GM12892 (cell line): ENCODE results near the gene STK32B.

Experiments used
- DNase-seq: peaks from one replicate; pipeline ENCODE4 v3.0.0; 2011; ENCODE audit not compliant: insufficient read length
- FAIRE-seq: peaks from 2 replicates; lab custom pipeline; 2011; peaks lifted over from hg19 to GRCh38; lab: Jason Lieb, UNC
- POLR2A ChIP-seq: IDR thresholded peaks from 2 replicates; pipeline ENCODE4 v1.6.1; 2011; ENCODE audit warnings: low read depth, low read length, control low read depth
- POLR2AphosphoS5 ChIP-seq: IDR thresholded peaks from 2 replicates; pipeline ENCODE4 v1.6.1; 2011; ENCODE audit warnings: low read depth, low read length, control low read depth
- TAF1 ChIP-seq: IDR thresholded peaks from 2 replicates; pipeline ENCODE4 v1.6.1; 2011; ENCODE audit warnings: low read depth, mild to moderate bottlenecking, control low read depth, low read length, borderline replicate concordance

The STK32B gene

DNA sequence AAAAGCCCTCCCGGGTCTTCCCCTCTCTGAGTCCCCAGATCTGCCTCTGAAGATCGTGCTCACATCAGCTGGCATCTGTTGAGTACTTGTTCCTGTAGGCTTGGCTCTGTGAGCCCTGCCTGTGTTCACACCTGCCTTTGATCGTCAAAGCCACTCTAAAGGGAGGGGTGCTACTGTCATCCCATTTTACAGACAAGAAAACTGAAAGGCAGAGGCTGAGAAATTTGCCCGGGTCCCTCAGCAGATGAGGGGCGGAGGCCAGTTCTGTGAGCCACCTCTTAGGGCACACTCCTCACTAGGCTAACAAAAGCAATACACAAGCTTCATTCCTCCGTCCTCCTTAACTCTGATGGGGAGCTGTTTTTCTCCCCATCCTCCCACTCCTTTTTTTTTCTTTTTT, 32.7 kb upstream of the STK32B start:
- TF ChIP-seq TAF1 (no peak), POLR2AphosphoS5 (no peak), POLR2A (no peak)
- DNase-seq, result no peak
- no peak for FAIRE-seq

DNA sequence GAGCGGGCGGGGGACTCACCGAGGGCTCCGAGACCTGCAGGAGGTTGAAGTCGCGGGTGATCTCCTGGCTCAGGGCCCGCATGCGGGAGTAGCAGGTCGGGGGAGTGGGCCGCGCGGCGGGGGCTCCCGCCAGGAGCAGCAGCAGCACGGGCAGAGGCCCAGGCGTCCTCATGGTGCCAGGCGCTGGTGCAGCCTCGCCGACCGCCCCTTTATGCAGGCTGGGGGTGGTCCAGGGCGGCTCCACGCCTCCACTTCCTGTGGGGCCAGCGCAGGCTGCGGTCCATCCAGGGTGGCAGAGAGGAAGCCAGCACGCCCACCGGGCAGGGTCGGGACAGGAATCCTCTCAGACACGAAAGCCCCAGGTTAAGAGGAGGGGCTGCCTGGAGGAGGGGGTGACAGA, 32.0 kb upstream of the STK32B start, which contains the start of gene CYTL1:
Gene CYTL1 (minus strand): TSS at position 185 of the 400 bp plus-strand sequence. CDS start 13 bp downstream, at position 172.
- DNase-seq (no peak), FAIRE-seq (no peak)
- no peak for TF ChIP-seq TAF1
- TF ChIP-seq POLR2A, result no peak
- TF ChIP-seq POLR2AphosphoS5, result no peak

DNA sequence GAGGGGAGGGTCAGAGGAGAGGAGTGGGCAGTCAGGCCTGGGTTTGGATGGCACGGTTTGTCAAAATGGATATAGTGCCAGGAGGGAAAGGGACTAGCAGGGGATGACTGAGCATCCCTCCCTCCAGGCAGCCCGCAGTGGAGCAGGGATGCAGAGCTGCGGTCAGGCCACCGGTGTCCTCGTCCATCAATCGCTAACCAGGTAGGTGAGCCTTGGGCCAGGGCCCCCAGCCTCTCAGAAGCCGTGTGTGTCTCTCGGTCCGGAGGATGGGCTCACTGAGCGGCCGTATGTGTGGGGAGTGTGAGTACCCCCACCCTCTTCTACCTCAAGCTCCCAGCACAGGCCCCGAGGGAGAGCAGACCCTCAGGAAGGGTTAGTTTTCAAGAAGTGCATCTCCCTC, 31.5 kb upstream of the STK32B start:
- no peak for TF ChIP-seq TAF1
- TF ChIP-seq POLR2AphosphoS5, result no peak
- no peak for TF ChIP-seq POLR2A
- no peak for FAIRE-seq

DNA sequence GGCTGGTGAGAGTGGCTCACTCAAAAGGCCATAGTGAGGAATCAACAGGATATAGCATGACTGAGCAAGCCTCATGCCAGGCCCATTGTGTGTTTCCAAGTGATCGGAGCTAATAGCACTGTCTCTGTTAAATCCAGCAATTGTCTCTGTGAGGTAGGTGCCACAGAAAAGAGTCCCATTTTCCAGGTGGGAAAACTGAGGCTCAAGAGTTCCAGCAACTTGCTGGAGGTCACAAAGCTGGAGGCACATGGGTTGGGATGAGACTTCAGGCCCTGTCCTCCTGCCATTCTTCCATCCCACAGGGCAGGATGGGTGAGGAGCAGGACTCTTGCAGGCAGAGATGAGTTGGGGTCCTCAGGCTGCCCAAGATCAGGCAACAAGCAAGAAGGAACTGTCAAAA, 30.9 kb upstream of the STK32B start:
- TF ChIP-seq POLR2AphosphoS5, result no peak
- no peak for DNase-seq
- FAIRE-seq, result no peak

More for the DNA sequence above, 31.5 kb upstream of the STK32B start:
- DNase-seq, result no peak

DNA sequence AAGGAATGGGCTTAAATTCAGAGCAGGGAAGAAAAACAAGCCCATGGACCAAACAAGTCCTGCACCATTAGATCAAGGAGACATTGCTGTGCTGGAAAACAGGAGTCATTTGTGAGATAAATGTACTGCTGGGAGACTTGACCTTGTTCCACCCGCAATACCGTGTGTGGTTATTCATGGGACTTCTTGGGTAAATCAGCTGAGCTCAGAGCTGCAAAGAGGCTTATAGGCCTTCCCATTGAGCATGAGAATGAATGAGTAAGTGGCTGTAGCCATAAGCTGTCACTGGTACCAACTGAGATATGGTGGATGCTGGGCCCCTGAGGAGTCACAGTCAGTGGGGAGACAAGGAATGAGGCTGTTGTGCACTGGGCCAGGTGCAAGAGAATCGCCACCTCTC, 29.7 kb upstream of the STK32B start:
- DNase-seq (no peak), FAIRE-seq (no peak)
- TF ChIP-seq TAF1 (no peak), POLR2AphosphoS5 (no peak), POLR2A (no peak)

DNA sequence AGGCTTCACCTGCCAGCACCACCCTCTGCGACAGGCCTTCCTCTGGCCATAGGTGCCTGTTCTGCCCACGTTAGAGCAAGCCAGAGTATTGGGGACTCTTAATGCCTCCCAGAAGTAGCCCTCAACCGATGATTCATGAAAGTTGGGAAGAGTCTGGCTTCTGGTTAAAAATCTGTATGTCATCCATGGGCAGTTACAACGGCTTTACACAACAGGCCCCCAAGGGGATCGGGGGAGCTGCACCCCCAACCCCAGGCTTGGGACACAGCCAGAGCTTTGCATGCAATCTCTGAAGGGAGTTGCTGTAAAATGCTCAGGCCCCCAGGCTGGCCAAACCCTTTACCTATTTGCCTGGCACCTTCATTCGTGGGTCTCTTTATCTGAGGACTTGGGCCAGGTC, 26.6 kb upstream of the STK32B start:
- FAIRE-seq, result no peak
- TF ChIP-seq POLR2A (no peak), TAF1 (no peak), POLR2AphosphoS5 (no peak)
- DNase-seq, result no peak

DNA sequence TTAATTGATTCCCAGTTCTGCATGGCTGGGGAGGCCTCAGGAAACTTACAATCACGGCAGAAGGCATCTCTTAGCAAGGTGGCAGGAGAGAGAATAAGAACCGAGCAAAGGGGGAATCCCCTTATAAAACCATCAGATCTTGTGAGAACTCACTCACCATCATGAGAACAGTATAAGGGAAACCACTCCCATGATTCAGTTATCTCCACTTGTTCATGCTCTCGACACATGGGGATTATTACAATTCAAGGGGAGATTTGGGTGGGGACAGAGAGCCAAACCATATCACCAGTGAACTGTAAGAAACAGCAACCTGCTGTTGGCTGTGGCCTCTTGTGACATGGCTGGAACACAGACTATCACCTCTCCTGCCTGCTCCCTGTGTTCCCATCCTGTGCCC, 24.9 kb upstream of the STK32B start:
- TF ChIP-seq TAF1 (no peak), POLR2A (no peak), POLR2AphosphoS5 (no peak)
- no peak for DNase-seq
- FAIRE-seq, result no peak

DNA sequence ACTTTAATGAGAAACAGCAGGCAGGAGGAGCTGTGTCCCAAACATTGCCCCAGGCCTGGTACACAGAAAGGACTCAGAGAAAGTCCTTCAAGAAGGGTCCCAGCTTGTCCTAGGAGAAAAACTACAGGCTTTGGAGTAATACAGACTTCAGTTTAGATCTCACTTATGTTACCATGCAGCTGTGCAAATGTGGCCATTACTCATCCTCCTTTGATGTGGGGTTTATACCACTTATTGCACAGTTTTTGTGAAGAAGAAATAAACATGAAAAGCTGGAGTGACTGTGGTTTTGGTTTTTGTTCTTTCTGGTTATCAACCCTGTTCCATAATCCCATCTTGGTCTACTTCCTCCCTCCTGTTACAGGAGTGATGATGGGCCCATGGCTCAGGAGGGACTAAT, 23.9 kb upstream of the STK32B start:
- TF ChIP-seq POLR2AphosphoS5 (no peak), TAF1 (no peak), POLR2A (no peak)
- DNase-seq (no peak), FAIRE-seq (no peak)

DNA sequence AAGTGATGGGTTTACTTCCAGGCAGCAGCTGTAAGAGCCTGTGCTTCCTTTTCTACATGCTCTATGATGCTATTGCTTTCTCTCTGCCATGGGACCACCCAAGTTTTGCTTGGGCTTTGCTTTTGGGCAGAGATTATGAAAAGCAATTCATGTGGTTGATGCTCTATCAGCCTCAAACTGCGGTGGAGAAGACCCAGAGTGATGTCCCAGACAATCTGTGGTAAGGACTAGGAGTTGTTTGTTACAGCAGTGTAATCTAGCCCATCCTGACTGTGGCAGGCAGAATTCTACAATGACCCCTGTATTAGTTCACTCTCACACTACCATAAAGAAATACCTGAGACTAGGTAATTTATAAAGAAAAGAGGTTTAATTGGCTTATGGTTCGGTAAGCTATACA, 22.8 kb upstream of the STK32B start:
- DNase-seq (no peak), FAIRE-seq (no peak)
- TF ChIP-seq POLR2A (no peak), TAF1 (no peak), POLR2AphosphoS5 (no peak)

DNA sequence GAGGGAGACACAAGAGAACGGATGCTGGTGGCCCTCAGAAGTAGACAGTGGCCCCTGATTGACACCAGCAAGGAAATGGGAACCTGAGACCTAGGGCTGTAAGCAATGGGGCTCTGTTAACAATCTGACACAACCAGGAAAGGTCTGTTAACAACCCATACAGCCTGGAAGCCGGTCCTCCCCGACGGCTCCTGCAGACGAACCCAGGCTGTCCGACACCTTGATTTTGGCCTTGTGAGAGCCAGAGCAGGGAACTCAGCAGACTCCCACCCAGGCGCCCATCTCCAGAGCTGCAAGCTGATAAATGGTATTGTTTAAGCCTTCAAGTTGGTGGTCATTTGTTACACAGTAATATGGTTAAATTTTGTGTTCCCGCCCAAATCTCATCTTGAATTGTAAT, 21.8 kb upstream of the STK32B start:
- FAIRE-seq, result no peak
- no peak for DNase-seq
- no peak for TF ChIP-seq POLR2A
- TF ChIP-seq TAF1, result no peak
- TF ChIP-seq POLR2AphosphoS5, result no peak

DNA sequence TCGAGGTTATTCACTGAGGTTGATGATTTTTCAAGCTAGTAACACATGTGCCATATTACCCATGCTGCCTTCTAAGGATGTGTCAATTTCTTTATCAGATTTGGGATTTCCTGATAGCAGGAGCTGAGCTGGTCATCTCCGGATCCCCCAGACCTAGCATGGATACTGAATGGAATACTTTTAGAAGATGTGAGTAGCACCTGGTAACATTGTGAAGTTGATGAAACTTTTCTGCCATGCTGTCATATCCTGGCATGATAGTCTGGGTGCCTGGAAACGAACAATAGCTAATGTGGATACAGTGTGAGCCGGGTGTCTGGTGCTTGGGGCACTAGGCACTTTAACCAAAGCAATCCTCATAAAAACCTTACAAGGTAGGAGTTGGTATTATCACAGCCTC, 21.1 kb upstream of the STK32B start:
- DNase-seq (no peak), FAIRE-seq (no peak)
- TF ChIP-seq POLR2A, result no peak
- no peak for TF ChIP-seq TAF1
- no peak for TF ChIP-seq POLR2AphosphoS5

DNA sequence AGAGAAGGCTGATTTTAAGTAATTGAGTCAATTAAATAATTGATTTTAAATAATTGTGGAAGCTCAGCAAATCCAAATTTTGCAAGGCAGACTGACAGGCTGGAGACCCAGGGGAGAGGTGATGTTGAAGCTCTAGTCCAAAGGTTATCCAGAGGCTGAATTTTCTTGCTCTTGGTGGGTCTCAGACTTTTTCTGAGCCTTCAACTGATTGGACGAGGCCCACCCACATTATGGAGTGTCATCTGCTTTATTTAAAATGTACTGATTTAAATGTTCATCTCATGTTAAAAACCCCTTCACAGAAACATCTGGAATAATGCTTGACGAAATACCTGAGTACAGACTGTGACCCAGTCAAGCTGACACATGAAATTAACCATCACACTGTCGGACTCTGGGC, 20.4 kb upstream of the STK32B start:
- DNase-seq (no peak), FAIRE-seq (no peak)
- TF ChIP-seq POLR2AphosphoS5 (no peak), POLR2A (no peak), TAF1 (no peak)

DNA sequence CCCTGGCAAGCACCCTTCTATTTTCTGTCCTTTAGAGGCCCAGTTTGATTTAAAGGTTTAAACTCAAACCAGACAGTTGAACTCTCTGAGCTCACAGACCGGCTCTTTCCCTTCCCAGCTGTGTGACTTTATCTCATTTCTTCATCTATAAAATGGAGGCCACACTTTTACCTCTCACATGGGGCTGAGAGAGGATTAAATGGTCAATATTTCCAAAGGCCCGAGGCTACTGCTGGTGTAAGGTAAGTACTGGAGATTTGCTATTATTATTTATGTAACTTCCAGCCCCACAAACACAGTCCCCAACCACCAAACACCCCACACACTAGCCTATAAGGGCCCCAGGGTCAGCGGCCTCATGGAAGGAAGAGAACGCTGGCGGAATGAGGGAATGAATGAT, 18.5 kb upstream of the STK32B start:
- no peak for TF ChIP-seq POLR2A
- FAIRE-seq, result no peak
- no peak for DNase-seq

DNA sequence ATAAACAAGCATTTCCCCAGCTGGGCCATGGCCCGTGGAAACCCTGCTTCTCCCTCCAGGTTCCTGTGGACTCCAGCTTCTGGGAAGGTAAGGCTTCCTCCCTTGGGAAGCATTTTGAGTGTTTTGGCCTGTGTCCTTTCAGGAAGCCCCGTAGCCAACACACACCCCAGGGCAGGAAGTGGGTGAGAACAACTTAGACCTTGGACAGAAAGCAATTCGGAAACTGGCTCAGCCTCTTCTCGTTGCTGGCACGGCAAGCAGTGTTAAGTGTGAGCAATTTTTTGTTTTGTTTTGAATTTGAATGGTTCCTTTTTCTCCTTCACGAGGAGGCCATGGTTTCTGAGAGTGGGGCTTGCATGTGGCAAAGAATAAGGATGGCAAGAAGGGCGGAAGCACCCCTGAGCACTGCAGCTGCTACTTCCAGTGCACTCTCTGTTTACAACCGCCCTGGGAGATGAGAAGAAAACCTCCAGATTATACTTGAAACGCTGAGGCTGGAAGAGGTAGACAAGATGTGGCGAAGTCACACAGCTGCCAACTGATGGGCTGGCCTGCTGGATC, 17.9 kb upstream of the STK32B start:
- FAIRE-seq (no peak), DNase-seq (no peak)
- TF ChIP-seq POLR2AphosphoS5 (no peak), TAF1 (no peak), POLR2A (no peak)
